Activated naive CD4-positive, alpha-beta T cell treated with Interleukin-2 at 50 U/mL for 16 hours (primary cell): ENCODE data around the gene PLA2G4A.

ENCODE experiments used
- DNase-seq: peaks from one replicate; pipeline ENCODE4 v3.0.0-alpha.2; 2020

Gene PLA2G4A

DNA sequence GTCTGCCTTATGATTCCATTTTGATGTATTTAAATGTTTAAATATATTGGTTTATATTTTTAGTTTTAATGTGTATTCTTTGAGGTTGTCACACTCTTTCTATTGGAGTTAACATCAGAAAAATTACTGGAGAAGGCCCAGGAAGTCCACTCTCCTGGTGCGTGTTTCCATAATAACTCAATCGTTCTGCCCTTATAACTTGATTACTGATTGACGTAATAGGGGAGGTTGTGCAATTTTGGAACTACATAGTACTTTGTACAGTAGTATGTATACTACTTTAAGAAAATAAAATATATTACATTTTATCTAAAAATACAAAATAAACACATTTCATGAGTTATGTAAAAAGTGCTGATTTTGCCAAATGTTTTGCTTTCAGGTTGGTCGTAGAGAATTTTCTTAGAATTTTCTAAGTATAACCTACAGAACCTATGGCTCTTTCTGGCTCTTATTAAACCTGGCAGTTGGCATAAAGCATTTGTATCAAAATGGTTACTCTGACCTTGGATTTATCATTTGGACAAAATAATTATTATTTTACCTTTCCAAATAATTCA is 5.7 kb downstream of the PLA2G4A start:
- no peak for DNase-seq

DNA sequence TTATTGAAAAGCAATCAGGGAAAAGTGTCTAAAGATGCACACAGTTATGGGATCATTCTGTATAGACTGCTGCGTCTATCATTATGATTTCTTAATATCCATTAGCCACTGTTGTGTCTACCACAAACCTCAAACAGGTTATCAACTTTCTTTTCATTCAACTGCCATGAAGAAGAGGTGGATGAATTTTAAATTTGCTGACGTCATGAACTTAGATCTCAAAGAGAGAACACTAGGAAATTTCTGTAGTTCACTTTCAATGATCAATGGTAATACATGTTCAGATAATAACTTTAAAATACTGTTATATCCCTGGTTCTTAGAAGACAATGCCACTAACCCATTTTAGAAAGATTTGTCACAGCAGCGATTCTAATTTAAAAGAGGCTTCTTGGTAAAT is 6.7 kb downstream of the PLA2G4A start:
- no peak for DNase-seq

DNA sequence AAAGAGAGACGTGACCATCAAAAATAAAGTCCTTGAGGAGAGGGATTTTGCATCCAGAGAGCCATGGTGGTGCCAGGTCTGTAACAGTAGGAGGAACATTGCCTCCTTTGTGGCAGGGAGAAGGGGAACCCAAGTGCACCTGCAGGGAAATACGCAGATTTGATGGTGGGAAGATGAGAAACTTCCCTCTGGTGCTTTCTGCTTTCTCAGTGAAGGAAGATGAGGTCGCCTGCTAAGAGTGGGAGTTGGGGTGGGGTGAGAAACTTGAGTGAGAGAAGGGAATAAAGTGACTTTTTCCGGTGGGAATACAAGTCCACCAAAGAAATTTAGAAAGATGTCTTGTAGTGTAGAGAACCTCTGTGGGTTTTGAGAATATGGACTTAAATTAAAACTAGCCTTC is 9.1 kb downstream of the PLA2G4A start:
- DNase-seq, result no peak

DNA sequence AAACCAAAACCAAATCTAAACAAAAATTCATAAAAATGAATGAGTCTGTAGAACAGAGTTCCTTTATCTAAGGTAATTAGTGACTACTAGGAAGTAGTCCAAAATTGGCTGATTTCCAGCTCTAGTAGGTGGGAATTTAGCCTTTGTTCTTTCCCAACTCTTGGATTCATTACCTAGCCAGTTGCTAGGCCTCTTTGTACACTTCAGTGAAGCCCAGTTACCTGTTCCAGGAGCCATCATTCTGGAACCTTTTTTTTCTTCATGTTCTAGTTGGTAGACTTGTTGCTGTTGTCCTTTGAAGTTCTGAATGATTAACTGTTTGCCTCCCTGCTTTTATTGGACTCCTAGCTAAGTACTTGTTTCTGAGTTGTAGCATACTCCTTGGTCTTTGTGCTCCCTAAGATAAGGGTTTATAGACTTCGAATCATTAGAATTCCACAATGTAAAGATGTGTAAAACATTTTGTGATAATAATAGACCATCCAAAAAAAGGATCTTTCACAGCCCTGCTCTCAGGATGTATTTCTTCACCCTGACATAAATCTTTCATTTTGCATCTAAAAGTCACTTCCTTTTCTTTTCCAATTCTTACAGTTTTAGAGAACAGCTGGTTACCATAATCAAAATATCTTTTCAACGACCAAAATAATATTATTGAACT is 9.8 kb downstream of the PLA2G4A start:
- DNase-seq, result no peak

DNA sequence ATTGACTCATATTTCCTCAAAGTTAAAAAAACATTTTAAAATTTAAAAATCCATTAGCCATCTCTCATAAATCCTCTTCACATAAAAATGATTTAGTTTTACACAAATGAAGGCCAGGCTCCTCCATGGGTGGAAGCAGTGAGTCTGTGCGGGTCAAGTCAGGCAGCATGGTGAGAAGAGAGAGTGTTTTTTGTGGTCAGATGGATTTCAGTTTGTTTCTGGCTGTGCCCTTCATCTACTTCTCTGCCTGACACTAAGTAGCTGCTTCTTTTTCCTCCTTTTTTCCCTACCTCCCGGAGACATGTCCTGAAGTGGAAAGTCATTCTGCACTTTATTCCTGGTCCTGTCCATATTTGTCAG is 10.3 kb downstream of the PLA2G4A start:
- DNase-seq, result no peak

DNA sequence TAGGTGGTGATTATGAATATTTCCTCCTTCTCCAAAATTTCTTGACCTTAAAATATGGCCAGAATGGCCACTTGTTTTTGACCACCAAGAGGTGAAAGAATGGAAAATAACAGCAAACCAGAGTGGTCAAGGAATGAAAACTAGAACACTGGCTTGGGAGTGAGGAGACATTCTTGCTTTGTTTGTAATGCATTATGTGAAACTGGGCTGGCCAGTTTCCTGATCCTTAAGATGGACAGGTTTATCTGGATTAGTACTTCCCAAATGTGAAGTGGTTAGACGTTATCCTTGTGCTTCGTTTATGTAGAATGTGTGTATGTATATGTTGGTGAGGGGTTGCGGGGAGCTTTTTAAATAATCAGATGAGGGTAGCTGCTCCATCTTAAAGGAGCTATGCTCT is 12.8 kb downstream of the PLA2G4A start:
- no peak for DNase-seq

DNA sequence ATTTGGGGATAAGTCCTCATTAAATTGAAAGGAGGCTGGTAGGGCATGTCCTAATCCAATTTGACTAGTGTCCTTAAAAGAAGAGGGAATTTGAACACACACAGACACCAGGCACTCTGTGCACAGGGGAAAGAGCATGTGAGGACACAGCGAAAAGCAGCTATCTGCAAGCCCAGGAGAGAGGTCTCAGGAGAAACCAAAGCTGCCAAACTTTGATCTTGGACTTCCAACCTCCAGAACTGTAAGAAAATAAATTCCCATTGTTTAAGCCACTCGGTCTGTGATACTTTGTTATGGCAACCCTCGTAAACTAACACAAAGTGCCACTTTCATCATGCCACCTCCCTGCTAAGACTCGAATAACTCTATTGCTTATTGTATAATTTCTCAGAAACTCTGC is 13.8 kb downstream of the PLA2G4A start:
- no peak for DNase-seq

DNA sequence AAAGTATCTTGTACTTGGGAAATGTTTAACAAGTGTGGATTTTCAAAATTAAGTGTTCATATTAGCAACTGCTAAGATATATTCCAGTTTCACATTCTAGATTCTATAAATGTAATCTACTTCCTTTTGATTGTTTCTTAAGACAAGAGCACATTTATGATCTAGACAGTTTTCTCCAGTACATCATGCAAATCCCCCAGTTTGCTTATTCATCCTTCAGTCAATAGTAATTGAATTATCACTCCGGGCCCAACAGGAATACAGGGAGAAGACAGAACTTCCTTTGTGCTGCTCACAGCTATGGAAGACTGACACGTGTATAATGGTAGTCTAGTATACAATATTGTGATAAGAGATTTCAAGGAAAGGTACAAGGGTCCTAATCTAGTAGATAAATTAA is 14.5 kb downstream of the PLA2G4A start:
- DNase-seq, result no peak

DNA sequence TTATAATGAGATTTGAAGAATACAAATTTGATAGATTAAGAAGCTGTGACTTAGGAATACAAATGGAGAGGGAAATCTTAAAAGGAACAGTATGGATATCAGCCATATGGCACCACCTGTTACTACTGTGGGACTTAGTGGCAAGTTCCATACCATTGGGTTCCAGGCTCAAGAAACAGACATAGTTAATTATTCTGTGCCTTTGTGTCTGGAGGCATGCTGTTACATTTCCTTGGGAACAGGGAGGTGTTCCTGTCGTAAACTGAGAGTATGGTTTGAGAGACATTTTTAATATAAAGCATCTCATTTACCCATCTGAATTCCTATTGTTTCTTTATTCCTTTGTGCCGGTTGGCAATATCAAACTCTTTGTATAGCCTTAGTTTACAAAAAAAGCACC is 15.2 kb downstream of the PLA2G4A start:
- no peak for DNase-seq

DNA sequence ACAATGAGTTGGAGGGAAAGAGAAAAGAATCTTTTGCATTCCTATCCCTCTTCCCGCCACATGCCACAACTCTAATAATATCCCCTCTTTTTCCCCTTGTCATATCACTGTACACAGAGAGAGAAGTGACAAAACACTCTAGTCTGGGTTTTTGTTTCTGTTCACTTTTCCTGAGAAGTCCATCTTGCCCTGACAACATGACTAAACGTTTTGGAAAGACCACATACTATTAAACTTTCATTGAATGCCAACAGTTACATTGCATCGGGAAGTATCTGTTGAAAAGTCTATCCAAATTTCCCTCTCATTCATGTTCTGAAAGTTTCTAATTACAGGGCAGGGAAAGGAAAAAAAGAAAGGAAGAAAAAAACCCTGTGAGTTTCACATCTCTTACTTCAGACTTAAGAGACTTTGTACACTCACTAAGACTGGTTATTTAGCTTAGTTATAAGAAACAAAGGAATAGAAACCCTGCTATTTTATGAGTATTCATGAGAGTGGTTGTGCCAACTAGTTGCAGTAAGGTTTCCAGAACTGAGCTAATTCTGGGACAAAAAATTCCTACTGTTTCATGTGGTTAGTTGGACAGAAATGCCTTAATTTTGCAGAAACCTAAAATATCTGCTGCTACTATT is 16.9 kb downstream of the PLA2G4A start:
- DNase-seq, result no peak

DNA sequence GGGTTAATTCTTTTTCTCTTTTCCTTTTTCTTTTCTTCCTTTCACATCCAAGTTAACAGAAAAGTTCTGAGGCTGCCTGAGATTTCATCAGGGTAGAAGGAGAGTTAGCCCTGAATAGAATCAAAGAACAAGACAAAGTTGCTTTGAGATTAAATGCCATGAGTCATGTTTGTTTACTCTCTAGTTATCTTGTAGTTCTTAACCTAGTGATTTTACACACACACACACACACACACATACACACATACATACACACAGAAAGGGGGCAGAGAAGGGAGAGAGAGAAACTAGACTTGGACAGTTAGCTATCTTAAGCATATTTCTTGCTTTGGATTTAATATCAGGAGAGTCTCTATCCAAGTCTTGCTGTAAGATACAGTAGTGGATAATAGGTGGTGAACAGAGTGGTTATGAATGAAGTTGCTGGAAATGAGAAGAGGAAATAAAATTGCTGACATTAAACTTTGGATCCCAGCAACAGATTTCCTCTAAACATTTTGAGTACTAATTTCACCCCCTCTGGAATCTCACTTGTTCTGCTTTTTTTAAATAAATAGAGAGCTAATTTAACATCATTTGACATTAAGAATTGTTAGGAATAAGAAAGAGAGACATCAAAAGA is 19.9 kb downstream of the PLA2G4A start:
- DNase-seq, result no peak

DNA sequence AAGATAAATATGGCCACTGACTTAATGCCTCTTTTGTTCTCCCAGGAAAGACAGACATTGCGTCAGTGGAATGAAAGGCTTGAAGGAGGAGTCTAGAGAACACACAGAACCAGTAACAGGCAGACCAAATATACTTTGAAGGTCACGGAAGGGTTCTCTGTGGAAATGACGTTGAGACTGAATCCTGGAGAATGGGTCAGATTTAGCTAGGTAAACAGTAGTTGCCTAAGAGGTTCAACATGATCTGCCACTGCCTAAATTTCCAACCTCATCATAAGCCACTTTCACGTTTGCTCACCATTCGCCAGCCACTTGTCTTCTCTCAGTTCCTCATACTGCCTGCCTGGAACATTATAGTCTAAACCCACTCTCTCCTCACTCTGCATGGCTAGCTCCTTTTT is 20.5 kb downstream of the PLA2G4A start:
- DNase-seq, result no peak

DNA sequence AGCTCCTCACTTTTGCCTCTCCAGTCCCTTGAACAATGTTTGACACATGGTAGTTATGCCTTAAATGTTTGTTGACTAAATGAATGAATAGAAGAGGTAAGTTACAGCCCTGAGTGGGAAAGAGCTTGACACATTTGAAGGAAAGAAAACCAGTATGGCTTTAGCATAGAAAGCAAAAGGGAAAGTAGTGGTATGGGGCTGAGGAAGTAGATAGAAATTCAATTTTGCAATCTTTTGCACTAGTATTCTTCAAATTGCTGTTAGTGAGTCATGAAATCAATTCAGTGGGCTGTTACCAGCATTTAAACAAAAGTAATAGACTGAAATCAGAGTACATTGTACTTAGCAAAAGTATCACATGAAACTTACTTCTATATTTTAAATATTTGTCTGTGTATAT is 21.1 kb downstream of the PLA2G4A start:
- DNase-seq, result no peak

DNA sequence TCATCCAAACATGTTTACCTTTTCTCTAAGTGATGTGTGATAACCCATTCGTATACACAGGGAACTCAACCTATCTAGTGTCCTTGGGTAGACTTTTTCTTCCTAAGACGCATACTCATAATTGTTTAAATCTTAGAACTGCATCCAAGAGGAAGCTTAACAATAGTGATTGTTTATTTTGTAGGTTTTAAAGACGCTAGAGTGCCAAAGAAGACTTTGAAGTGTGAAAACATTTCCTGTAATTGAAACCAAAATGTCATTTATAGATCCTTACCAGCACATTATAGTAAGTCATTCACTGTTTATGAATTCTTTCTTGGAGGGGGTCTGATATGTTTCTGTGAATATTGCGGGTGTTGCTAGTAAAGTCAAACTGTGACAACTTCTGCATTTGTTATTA is 25.4 kb downstream of the PLA2G4A start:
- no peak for DNase-seq

DNA sequence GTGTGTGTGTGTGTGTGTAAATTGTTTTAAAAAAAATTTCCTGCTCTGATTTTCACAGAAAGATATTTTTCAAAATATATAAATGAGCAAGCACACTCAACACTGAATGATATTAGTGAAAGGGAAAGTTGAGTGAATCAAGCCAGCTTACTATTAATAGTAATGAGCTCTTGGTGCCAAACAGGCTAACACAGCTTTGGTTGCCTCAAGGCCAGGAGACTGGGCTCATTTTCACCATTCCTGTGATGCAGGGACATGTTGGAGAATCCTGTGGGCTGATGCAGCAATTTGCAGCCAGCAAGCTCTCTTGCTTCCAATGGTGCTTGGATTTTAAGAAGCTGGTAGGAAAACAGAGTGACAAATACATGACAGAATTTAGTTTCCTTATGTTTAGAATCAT is 30.2 kb downstream of the PLA2G4A start:
- DNase-seq, result no peak

DNA sequence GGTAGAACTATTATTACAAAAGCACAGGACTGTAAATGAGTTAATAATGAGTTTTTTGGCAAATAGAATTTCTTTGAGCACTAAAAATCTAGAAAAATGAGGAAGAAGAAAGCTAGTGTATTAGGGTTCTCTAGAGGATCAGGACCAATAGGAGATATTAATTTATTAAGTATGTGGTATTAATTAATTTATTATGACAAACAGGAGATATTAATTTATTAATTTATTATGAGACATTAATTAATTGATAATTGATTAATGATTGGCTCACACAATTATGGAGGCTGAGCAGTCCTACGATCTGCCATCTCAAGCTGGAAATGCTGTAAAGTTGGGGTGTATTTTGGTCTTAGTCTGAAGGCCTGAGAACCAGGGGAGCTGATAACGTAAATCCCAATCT is 31.2 kb downstream of the PLA2G4A start:
- no peak for DNase-seq

DNA sequence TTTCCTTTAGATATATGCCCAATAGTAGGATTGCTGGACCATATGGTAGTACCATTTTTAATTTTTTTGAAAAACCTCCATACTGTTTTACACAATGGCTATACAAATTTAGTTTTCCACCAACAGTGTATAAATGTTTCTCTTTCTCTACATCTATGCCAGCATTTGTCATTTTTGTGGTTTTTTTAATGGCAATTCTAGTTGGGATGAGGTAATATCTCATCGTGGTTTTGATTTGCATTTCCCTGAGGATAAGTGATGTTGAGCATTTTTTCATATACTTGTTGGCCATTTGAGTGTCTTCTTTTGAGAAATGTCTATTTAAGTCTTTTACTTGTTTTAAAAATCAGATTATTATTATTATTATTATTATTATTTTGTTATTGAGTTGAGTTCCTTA is 35.5 kb downstream of the PLA2G4A start:
- no peak for DNase-seq

DNA sequence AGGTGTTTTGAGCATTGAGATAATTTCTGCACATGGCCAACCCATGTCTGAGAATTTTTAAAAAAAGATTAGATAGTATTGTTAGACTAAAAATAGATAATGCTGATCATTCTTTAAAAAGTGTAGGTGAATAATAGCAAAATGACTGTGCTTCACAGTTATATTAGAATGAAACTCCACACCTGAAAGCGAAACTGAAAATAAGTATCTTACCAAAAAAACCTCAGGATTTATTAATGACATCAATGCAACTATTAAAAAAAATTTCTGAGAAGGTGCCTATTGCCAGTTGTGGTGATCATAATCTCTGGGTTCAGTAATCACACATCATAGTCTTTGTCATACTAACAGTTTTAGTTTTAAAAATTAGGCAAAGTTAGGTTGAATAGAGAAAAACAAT is 36.5 kb downstream of the PLA2G4A start:
- no peak for DNase-seq

DNA sequence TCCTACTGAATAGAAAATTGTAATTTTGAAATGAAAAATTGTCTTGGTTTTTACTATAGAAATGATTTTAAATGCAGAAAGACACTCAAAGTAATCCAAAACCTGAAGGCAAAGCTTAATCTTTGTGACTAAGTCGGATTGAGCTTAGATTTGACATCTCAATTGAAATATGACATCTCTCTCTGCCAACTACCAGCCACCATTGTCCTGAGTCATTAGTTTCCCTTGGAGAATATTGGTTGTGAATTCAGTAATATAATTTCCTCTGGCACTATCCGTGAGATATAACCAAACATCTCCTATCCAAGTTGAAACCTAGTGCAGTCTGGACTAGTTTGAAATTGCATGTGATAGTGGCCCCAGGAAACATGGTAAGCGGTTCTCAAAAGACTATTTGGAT is 37.1 kb downstream of the PLA2G4A start:
- no peak for DNase-seq

DNA sequence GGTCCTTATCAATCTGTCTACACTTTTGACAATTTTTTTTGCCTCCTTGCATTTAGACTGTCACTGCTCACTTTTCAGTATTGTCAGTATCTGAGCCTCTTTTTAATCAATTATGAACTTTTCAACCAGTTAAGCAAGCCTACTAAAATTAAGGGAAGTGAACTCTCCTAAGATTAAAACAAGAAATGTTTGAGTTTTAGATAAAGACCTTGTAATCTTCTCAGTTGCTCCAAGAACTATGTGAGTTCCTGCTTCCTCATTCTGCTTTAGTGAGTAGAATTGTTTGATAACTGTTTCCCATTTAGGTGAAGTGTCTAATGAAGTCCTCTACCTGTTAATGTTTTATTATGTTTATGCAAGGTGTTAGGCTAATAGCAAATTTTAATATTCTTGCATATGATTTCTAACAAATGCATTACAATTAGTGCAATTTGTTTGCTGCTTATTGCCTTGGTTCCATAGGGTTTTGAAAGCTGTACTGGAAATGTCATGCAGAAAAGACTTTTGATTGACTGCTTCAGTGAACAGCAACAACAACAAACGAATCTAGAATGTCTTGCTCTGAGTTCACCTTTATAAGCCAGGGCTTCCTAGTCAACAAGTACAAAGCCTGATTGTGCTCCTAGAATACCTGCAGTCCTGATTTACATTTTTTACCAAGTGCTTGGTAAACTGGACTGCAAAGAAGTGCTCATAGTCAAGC is 40.9 kb downstream of the PLA2G4A start:
- DNase-seq, result no peak

DNA sequence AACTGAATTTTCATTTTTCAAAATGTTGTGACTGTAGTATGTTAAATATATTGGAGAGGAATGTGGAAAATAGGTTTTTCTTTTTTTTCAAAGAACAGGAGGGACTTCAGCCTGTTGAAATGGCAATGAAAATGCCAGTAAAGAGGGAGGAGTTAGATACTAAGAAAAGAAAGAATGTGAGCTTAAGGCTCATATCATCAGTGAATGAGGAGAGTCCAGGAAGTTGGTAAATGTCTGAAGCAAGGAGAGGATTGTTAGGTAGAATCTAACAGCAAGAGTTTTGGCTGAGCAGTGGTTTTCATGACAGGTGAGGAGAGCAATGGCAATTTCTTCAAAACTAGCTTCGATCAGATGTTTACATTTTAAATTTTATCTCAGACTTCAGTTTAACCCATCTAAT is 43.0 kb downstream of the PLA2G4A start:
- DNase-seq, result no peak

DNA sequence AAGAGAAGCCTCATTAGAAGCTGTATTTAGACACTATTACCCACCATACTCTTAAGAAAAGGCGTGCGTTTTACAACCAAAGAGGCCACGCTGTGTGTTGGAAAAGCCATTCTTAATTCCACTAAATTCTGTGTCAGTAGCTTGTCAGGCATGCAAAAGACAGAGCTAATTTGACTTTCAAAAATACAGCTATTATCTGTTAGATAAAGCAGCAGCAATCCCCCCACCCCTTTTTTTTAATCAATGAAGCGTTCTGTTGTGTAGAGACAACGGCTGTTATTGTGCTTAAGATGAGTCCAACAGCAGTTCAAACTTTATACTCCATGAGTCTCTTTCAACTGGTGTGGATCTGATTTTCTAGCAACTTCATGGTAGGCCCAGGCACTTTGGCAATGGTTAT is 43.5 kb downstream of the PLA2G4A start:
- DNase-seq, result no peak

DNA sequence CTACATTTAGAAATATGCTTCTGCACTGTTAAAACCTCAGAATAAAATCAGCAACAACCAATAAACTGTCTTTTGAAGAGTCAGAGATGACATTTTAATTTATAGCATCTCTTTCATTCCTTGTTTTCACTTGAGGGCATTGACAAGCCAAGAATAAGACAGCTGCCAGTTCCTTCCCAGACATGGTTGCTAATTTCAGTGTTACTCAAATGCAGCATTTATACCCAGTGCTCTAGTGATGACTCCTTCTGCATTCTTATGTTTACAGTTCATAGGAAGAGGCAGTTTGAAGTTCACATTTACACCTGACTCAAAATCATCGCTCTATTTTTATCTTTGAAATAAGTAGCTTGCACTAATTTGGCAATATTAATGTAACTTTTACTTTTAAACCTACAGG is 44.9 kb downstream of the PLA2G4A start:
- DNase-seq, result no peak
